Heart right ventricle (tissue), 16 donors: ENCODE measurements around the gene XIRP2. TPM values are rescaled to one million over a fixed set of nuclear protein-coding genes. Genes with fewer than 3 reads are reported as not detected.

Experiments
- ATAC-seq, 8 donors: fragments of 200-7000 bp; cut with Tn5 transposase; one replicate each; pipeline ENCODE4 v1.9.1; 2020; ENCODE audit warnings: mild to moderate bottlenecking in 8 of 8, moderate library complexity in 8 of 8, moderate number of reproducible peaks in 1 of 8
- DNase-seq, 2 donors: peaks; one replicate each; pipeline ENCODE4 v3.0.0-alpha.2; 2020
- H3K27ac ChIP-seq, 10 donors: fragments of 200-600 bp; sonication (generic) in 2 of 10; one replicate each; pipeline versions ENCODE4 v1.5.0 to v1.8.0; 2020 to 2022; ENCODE audit warnings: mild to moderate bottlenecking in 3 of 10
- H3K27me3 ChIP-seq, 7 donors: fragments of 200-600 bp; one replicate each; pipeline ENCODE4 v1.8.0; 2021 to 2022; ENCODE audit warnings: mild to moderate bottlenecking in 2 of 7
- H3K36me3 ChIP-seq, 9 donors: fragments of 200-600 bp; sonication (generic) in 1 of 9; one replicate each; pipeline versions ENCODE4 v1.5.0 to v1.8.0; 2020 to 2022; ENCODE audit warnings: mild to moderate bottlenecking in 2 of 9
- H3K4me1 ChIP-seq, 9 donors: fragments of 200-600 bp; sonication (generic) in 1 of 9; one replicate each; pipeline versions ENCODE4 v1.5.0 to v1.8.0; 2020 to 2022; ENCODE audit warnings: mild to moderate bottlenecking in 4 of 9
- H3K4me3 ChIP-seq, 10 donors: fragments of 200-600 bp; sonication (generic) in 2 of 10; one replicate each; pipeline versions ENCODE4 v1.5.0 to v1.8.0; 2020 to 2022; ENCODE audit warnings: mild to moderate bottlenecking in 7 of 10, moderate library complexity in 2 of 10
- H3K9me3 ChIP-seq, 11 donors: fragments of 200-600 bp in 10 of 11; sonication (generic) in 2 of 11; one replicate each; pipeline versions ENCODE4 v1.5.0 to v1.8.0; 2013 to 2022; ENCODE audit warnings: mild to moderate bottlenecking in 2 of 11, control low read depth in 1 of 11, moderate library complexity in 1 of 11
- CTCF ChIP-seq, 9 donors: fragments of 200-600 bp; sonication (generic) in 2 of 9; IDR thresholded peaks; one replicate each; pipeline versions ENCODE4 v1.5.0 to v1.8.0; 2021 to 2022; ENCODE audit warnings: antibody characterized with exemption in 9 of 9, mild to moderate bottlenecking in 5 of 9, moderate library complexity in 1 of 9
- WGBS, 2 donors: extraction: QIAGEN DNeasy Blood & Tissue Kit; methylation state at CpG; one replicate each; pipeline ENCODE4 v1.1.7; 2013; ENCODE audit warnings: inconsistent platforms in 1 of 2; 5-methylcytosine and 5-hydroxymethylcytosine counted together
- intact Hi-C, 10 donors: fragments of 100-400 bp; cut with DNase I; formaldehyde crosslinking; loops; one replicate each; pipeline versions ENCODE4 v1.11.1 to v1.14.2; 2022
- polyA plus RNA-seq, 2 donors: library from polyadenylated mRNA; stranded (reverse); fragments of 200-250 nt; gene quantifications; one replicate each; pipeline ENCODE4 v1.2.3, GENCODE V29; 2013
- total RNA-seq, 10 donors: library from RNA; stranded (reverse); fragmentation: NEBNext Ultra II Directional in 3 of 10; extraction: Animal tissue kit (Norgen Biotek cat#: 25700) in 3 of 10; gene quantifications; one replicate each; pipeline versions ENCODE4 v1.2.1 to v1.2.4, GENCODE V29; 2021 to 2023
- donor health status: Arrhythmogenic right ventricular cardiomyopathy.
- donor health status: ischemic (EF 13 %, LVEDD 7.1; RV severe dilation, severe dysfunction).
- donor health status: healthy with polysubstance abuse.
- donor health status: DM: no; HTN: yes; CAD: no.
- donor health status: DM: no; HTN: no; CAD: no.
- donor health status: ischemic (EF 25% LVEDD 6.9; RV normal size, moderate dysfunction).
- donor health status: ischemic (EF 25% LVEDD 5.7; RV mildly dilated, moderate dysfunction).
- donor health status: healthy.
- donor health status: DM: yes; HTN: yes; CAD: no.
- donor health status: Ischemic cardiomyopathy.
- donor health status: ischemic (EF 35%, LVEDD 5.7; RV mildly dilated, moderate dysfunction).
- donor health status: nonischemic (EF 11% LVEDD 7.7; RV severe dilation, severe dysfunction).
- donor health status: DM: yes; HTN: yes; CAD: no.
- donor health status: PGD.
- donor health status: ischemic (EF 29% LVEDD 5.4; RV normal size, mild dysfunction).
- donor health status: nonischemic (EF 23%, LVEDD 6.1; RV moderate dilation, normal function).

The XIRP2 gene
- total and polyA plus RNA-seq, 12 donors, result 145 to 1,255 (median 577) TPM

GRCh38 chr2:166996465-166996864, 108.2 kb downstream of the XIRP2 start:
- Histone ChIP-seq H3K4me3 (no peak overlapping the region), H3K4me1 (no peaks in the 10 kb centered on the region), H3K36me3 (no peaks in the 10 kb centered on the region), H3K27ac (no peak overlapping the region), H3K9me3 (peaks cover 0 to 23% (median 0%) of the 10 kb centered on the region in 11 donors), H3K27me3 (no peaks in the 10 kb centered on the region)
- ATAC-seq (no peak), DNase-seq (no peak)
- intact Hi-C loops, result no loop called here
- no peak for TF ChIP-seq CTCF (IDR thresholded peaks at IDR 0.05)
- 89 to 96% methylated on average over 5 of the region's 5 CpGs for WGBS, 2 donors

GRCh38 chr2:167001165-167001564, 112.9 kb downstream of the XIRP2 start:
- no peaks in the 10 kb centered on the region for H3K27me3 ChIP-seq
- intact Hi-C loops, result no loop called here
- no peaks in the 10 kb centered on the region for H3K4me1 ChIP-seq
- H3K4me3 ChIP-seq, result no peak overlapping the region
- WGBS, 2 donors, result 86 to 88% methylated on average over 4 of the region's 4 CpGs
- H3K27ac ChIP-seq, result no peak overlapping the region
- H3K9me3 ChIP-seq, result peaks cover 0 to 15% (median 0%) of the 10 kb centered on the region in 11 donors
- no peak for TF ChIP-seq CTCF (IDR thresholded peaks at IDR 0.05)
- DNase-seq, result no peak
- ATAC-seq, result no peak
- H3K36me3 ChIP-seq, result no peaks in the 10 kb centered on the region

- no peak for ATAC-seq
- Histone ChIP-seq H3K4me3 (no peak overlapping the region), H3K27ac (no peak overlapping the region), H3K36me3 (no peaks in the 10 kb centered on the region), H3K27me3 (no peaks in the 10 kb centered on the region), H3K9me3 (no peaks in the 10 kb centered on the region), H3K4me1 (no peaks in the 10 kb centered on the region)
- DNase-seq, result no peak
- TF ChIP-seq CTCF (IDR thresholded peaks at IDR 0.05), result no peak
- intact Hi-C loops, result no loop called here
Observed at GRCh38 chr2:167005096-167005495, 116.8 kb downstream of the XIRP2 start.

- WGBS, 2 donors, result 69 to 98% methylated on average over 1 of the region's 1 CpG
- no peak for ATAC-seq
- H3K27ac ChIP-seq, result no peak overlapping the region
- DNase-seq, result no peak
- no peak overlapping the region for H3K4me3 ChIP-seq
- no peak for TF ChIP-seq CTCF (IDR thresholded peaks at IDR 0.05)
- no peaks in the 10 kb centered on the region for H3K27me3 ChIP-seq
- intact Hi-C loops, result no loop called here
- no peaks in the 10 kb centered on the region for H3K36me3 ChIP-seq
- H3K9me3 ChIP-seq, result peaks cover 0 to 6% (median 0%) of the 10 kb centered on the region in 11 donors
- H3K4me1 ChIP-seq, result no peaks in the 10 kb centered on the region
Observed at GRCh38 chr2:167013227-167013626, 124.9 kb downstream of the XIRP2 start.

- no peak overlapping the region for H3K27ac ChIP-seq
- H3K4me1 ChIP-seq, result no peaks in the 10 kb centered on the region
- no peaks in the 10 kb centered on the region for H3K36me3 ChIP-seq
- H3K4me3 ChIP-seq, result no peak overlapping the region
- H3K27me3 ChIP-seq, result no peaks in the 10 kb centered on the region
- DNase-seq (no peak), ATAC-seq (no peak)
- peaks cover 0 to 6% (median 0%) of the 10 kb centered on the region in 11 donors for H3K9me3 ChIP-seq
- WGBS, 2 donors, result 89 to 92% methylated on average over 3 of the region's 3 CpGs
- TF ChIP-seq CTCF (IDR thresholded peaks at IDR 0.05), result no peak
- intact Hi-C loops, result no loop called here
Observed at GRCh38 chr2:167015806-167016205, 127.5 kb downstream of the XIRP2 start.
